KBM-7 (cell line): ENCODE results near the gene TMX2.

Experiments used
- DNase-seq: peaks from one replicate; pipeline ENCODE4 v3.0.0-alpha.2; 2015
- in situ Hi-C: fragments of 300-500 bp; cut with MboI; formaldehyde crosslinking; loops from 2 replicates; pipeline ENCODE4 v1.14.3; 2020; ENCODE audit warnings: low sequenced_read_pairs, low pct_unique_long_range_greater_than_20kb, mixed read lengths

Gene TMX2

GRCh38 chr11:57787920-57788702 is 75.7 kb downstream of the TMX2 start:
- peak; percentile 87 for DNase-seq
- in situ Hi-C loops = no loop called here

GRCh38 chr11:57788703-57789088 is 76.3 kb downstream of the TMX2 start:
- in situ Hi-C loops = no loop called here
- DNase-seq = no peak
